IMR-90 (cell line): ENCODE measurements around the gene AKT3.
"Not testable (repeated sequence)": the region's sequence is repeated elsewhere in the genome, so short reads cannot be mapped to it uniquely, and the experiment has no call there.

Experiments
- BHLHE40 ChIP-seq: fragments of 150-350 bp; IDR thresholded peaks from 2 replicates; pipeline ENCODE4 v1.6.1; 2016; ENCODE audit warnings: mild to moderate bottlenecking, low read depth, low read length
- CEBPB ChIP-seq: IDR thresholded peaks from 2 replicates; pipeline ENCODE4 v1.6.1; 2012; ENCODE audit warnings: low read depth, low read length, improper control_type of control experiment
- FOS ChIP-seq: fragments of 150-350 bp; IDR thresholded peaks from 2 replicates; pipeline ENCODE4 v1.6.1; 2016; ENCODE audit warnings: low read depth, low read length
- MAFK ChIP-seq: IDR thresholded peaks from 2 replicates; pipeline ENCODE4 v1.6.1; 2012; ENCODE audit warnings: low read depth, low read length, improper control_type of control experiment
- MAZ ChIP-seq: IDR thresholded peaks from 2 replicates; pipeline ENCODE4 v1.6.1; 2012; ENCODE audit warnings: low read depth, mild to moderate bottlenecking, low read length, improper control_type of control experiment, moderate library complexity, borderline replicate concordance
- MXI1 ChIP-seq: IDR thresholded peaks from 2 replicates; pipeline ENCODE4 v1.6.1; 2012; ENCODE audit warnings: low read depth, mild to moderate bottlenecking, low read length, moderate library complexity, borderline replicate concordance
- NFE2L2 ChIP-seq: fragments of 150-350 bp; IDR thresholded peaks from 2 replicates; pipeline ENCODE4 v1.6.1; 2016; ENCODE audit warnings: low read depth, mild to moderate bottlenecking, low read length
- POLR2A ChIP-seq: IDR thresholded peaks from 2 replicates; pipeline ENCODE4 v1.6.1; 2012; ENCODE audit warnings: mild to moderate bottlenecking, low read depth, low read length
- RAD21 ChIP-seq: IDR thresholded peaks from 2 replicates; pipeline ENCODE4 v1.6.1; 2012; ENCODE audit warnings: low read length, improper control_type of control experiment
- RCOR1 ChIP-seq: IDR thresholded peaks from 2 replicates; pipeline ENCODE4 v1.6.1; 2012; ENCODE audit warnings: mild to moderate bottlenecking, low read length, improper control_type of control experiment; ENCODE audit not compliant: insufficient replicate concordance
- RFX5 ChIP-seq: IDR thresholded peaks from 2 replicates; pipeline ENCODE4 v1.8.0; 2012; ENCODE audit warnings: low read depth, mild to moderate bottlenecking, low read length, moderate library complexity
- SMC3 ChIP-seq: fragments of 150-350 bp; IDR thresholded peaks from 2 replicates; pipeline ENCODE4 v1.6.1; 2016; ENCODE audit warnings: low read depth, mild to moderate bottlenecking, antibody characterized with exemption, low read length, moderate library complexity
- TF ChIP-seq, protein P1 (sequence below): conservative IDR thresholded peaks from 2 replicates; pipeline ENCODE4 v1.5.1; 2012; ENCODE audit warnings: mild to moderate bottlenecking, low read depth, low read length, improper control_type of control experiment
- TF ChIP-seq, protein P2 (sequence below): fragments of 150-350 bp; IDR thresholded peaks from 2 replicates; pipeline ENCODE4 v1.6.1; 2017; ENCODE audit warnings: mild to moderate bottlenecking, antibody characterized with exemption, low read length, low read depth

DNA sequence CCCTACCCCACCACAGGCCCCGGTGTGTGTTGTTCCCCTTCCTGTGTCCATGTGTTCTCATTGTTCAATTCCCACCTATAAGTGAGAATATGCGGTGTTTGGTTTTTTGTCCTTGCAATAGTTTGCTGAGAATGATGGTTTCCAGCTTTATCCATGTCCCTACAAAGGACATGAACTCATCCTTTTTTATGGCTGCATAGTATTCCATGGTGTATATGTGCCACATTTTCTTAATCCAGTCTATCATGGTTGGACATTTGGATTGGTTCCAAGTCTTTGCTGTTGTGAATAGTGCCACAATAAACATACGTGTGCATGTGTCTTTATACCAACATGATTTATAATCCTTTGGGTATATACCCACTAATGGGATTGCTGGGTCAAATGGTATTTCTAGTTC lies 27.0 kb upstream of the AKT3 start:
- TF ChIP-seq, protein P1, sequence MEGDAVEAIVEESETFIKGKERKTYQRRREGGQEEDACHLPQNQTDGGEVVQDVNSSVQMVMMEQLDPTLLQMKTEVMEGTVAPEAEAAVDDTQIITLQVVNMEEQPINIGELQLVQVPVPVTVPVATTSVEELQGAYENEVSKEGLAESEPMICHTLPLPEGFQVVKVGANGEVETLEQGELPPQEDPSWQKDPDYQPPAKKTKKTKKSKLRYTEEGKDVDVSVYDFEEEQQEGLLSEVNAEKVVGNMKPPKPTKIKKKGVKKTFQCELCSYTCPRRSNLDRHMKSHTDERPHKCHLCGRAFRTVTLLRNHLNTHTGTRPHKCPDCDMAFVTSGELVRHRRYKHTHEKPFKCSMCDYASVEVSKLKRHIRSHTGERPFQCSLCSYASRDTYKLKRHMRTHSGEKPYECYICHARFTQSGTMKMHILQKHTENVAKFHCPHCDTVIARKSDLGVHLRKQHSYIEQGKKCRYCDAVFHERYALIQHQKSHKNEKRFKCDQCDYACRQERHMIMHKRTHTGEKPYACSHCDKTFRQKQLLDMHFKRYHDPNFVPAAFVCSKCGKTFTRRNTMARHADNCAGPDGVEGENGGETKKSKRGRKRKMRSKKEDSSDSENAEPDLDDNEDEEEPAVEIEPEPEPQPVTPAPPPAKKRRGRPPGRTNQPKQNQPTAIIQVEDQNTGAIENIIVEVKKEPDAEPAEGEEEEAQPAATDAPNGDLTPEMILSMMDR, result not testable (repeated sequence)
- TF ChIP-seq SMC3, POLR2A, FOS, MAFK, CEBPB, RCOR1, RAD21, MXI1, RFX5, NFE2L2, MAZ, BHLHE40: not testable (repeated sequence)
- TF ChIP-seq, protein P2, sequence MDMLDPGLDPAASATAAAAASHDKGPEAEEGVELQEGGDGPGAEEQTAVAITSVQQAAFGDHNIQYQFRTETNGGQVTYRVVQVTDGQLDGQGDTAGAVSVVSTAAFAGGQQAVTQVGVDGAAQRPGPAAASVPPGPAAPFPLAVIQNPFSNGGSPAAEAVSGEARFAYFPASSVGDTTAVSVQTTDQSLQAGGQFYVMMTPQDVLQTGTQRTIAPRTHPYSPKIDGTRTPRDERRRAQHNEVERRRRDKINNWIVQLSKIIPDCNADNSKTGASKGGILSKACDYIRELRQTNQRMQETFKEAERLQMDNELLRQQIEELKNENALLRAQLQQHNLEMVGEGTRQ, result not testable (repeated sequence)
